Pancreas (tissue), 10 donors: Measurements from ENCODE around the gene KDM2B. TPM values are rescaled to one million over a fixed set of nuclear protein-coding genes. Genes with fewer than 3 reads are reported as not detected.
A peak's percentile ranks its signal among the peaks of the same experiment; 100 is the strongest.

Experiments used
- ATAC-seq, 4 donors: fragments of 200-7000 bp; cut with Tn5 transposase; one replicate each; pipeline versions ENCODE4 v1.8.0 to v1.9.1; 2020; ENCODE audit warnings: mild to moderate bottlenecking in 4 of 4, moderate library complexity in 4 of 4
- DNase-seq, 6 donors: peaks; one replicate each; pipeline ENCODE4 v3.0.0-alpha.2; 2020
- FAIRE-seq: peaks from 2 replicates; lab custom pipeline; 2012; peaks lifted over from hg19 to GRCh38; lab: Jason Lieb, UNC
- H3K27ac ChIP-seq, 4 donors: fragments of 200-600 bp; sonication (generic); 1 replicate in 3 of 4; 2 replicates in 1 of 4; pipeline versions ENCODE4 v1.5.0 to v1.8.0; 2020
- H3K27me3 ChIP-seq, 4 donors: fragments of 200-600 bp; one replicate each; pipeline ENCODE4 v1.8.0; 2021
- H3K36me3 ChIP-seq, 3 donors: fragments of 200-600 bp; sonication (generic) in 1 of 3; one replicate each; pipeline versions ENCODE4 v1.5.0 to v1.8.0; 2020 to 2021
- H3K4me1 ChIP-seq, 3 donors: fragments of 200-600 bp; one replicate each; pipeline ENCODE4 v1.8.0; 2021
- H3K4me3 ChIP-seq, 4 donors: fragments of 200-600 bp; sonication (generic) in 2 of 4; one replicate each; pipeline versions ENCODE4 v1.5.0 to v1.8.0; 2020 to 2021
- H3K9me3 ChIP-seq, 4 donors: fragments of 200-600 bp; one replicate each; pipeline ENCODE4 v1.8.0; 2021
- CTCF ChIP-seq, 4 donors: fragments of 200-600 bp; sonication (generic) in 3 of 4; IDR thresholded peaks; one replicate each; pipeline versions ENCODE4 v1.5.0 to v1.8.0; 2021; ENCODE audit warnings: antibody characterized with exemption in 4 of 4
- WGBS, 2 donors: extraction: QIAGEN DNeasy Blood & Tissue Kit; methylation state at CpG; one replicate each; pipeline ENCODE4 v1.1.7; 2013; 5-methylcytosine and 5-hydroxymethylcytosine counted together
- intact Hi-C, 3 donors: fragments of 100-400 bp; cut with DNase I; formaldehyde crosslinking; loops; one replicate each; pipeline versions ENCODE4 v1.11.1 to v1.14.2; 2022
- polyA plus RNA-seq, 2 donors: library from polyadenylated mRNA; stranded (reverse); fragments of 200-250 nt; gene quantifications; one replicate each; pipeline ENCODE4 v1.2.3, GENCODE V29; 2013
- total RNA-seq, 6 donors: library from RNA; stranded (reverse); fragmentation: NEBNext Ultra II Directional in 4 of 6; extraction: Animal tissue kit (Norgen Biotek cat#: 25700) in 4 of 6; gene quantifications; one replicate each; pipeline versions ENCODE4 v1.2.1 to v1.2.4, GENCODE V29; 2021 to 2023
- donor health status: healthy with polysubstance abuse.
- donor health status: DM: no; HTN: no; CAD: no; lungs with moderate emphysema.
- donor health status: DM: no; HTN: no; CAD: no.
- donor health status: control.
- donor health status: control.
- donor health status: Bipolar disorder and iron deficiency.
- donor health status: DM: yes; HTN: yes; CAD: no.
- donor health status: DM: no; HTN: no; CAD: no.
- donor health status: DM: no; HTN: no; CAD: no.
- donor health status: DM: yes; HTN: yes; CAD: no.

KDM2B gene
- total and polyA plus RNA-seq, 8 donors, result 7.4 to 21.7 (median 10.3) TPM

GRCh38 chr12:121470751-121471150 lies 110.1 kb downstream of the KDM2B start:
- DNase-seq (no peak), FAIRE-seq (no peak), ATAC-seq (no peak)
- H3K36me3 ChIP-seq, result no peaks in the 10 kb centered on the region
- H3K9me3 ChIP-seq, result no peaks in the 10 kb centered on the region
- peaks cover 11 to 16% (median 15%) of the 10 kb centered on the region in 3 donors for H3K4me1 ChIP-seq
- no peak overlapping the region for H3K27ac ChIP-seq
- H3K27me3 ChIP-seq, result no peaks in the 10 kb centered on the region
- no peak overlapping the region for H3K4me3 ChIP-seq
- TF ChIP-seq CTCF (IDR thresholded peaks at IDR 0.05), result no peak
- intact Hi-C loops, result no loop called here
- WGBS, 2 donors, result 88 to 90% methylated on average over 2 of the region's 2 CpGs

GRCh38 chr12:121468499-121468801 lies 112.4 kb downstream of the KDM2B start:
- ATAC-seq, result no peak
- Histone ChIP-seq H3K4me1 (peaks cover 11 to 21% (median 19%) of the 10 kb centered on the region in 3 donors), H3K36me3 (no peaks in the 10 kb centered on the region), H3K4me3 (no peak overlapping the region), H3K9me3 (no peaks in the 10 kb centered on the region), H3K27ac (no peak overlapping the region), H3K27me3 (no peaks in the 10 kb centered on the region)
- DNase-seq, result no peak
- WGBS, 2 donors, result 75 to 77% methylated on average over 4 of the region's 4 CpGs
- intact Hi-C loops, result no loop called here
- TF ChIP-seq CTCF (IDR thresholded peaks at IDR 0.05), result no peak
- FAIRE-seq, result no peak

- H3K27me3 ChIP-seq, result no peaks in the 10 kb centered on the region
- FAIRE-seq (no peak), ATAC-seq (peak; percentile 21 to 36 (median 30)), DNase-seq (peak; percentile 41 to 90 (median 60))
- intact Hi-C loops, result no loop called here
- H3K4me3 ChIP-seq, result peak overlapping the region; percentile 26 to 63 (median 62)
- peaks cover 8 to 18% (median 15%) of the 10 kb centered on the region in 3 donors for H3K4me1 ChIP-seq
- no peaks in the 10 kb centered on the region for H3K36me3 ChIP-seq
- H3K27ac ChIP-seq, result no peak overlapping the region
- 8% methylated on average over 45 to 48 of the region's 48 CpGs for WGBS, 2 donors
- no peaks in the 10 kb centered on the region for H3K9me3 ChIP-seq
- TF ChIP-seq CTCF (IDR thresholded peaks at IDR 0.05), result no peak
These were observed 113.0 kb downstream of the KDM2B start for GRCh38 chr12:121467638-121468498.

GRCh38 chr12:121466794-121467637 lies 113.8 kb downstream of the KDM2B start:
- Histone ChIP-seq H3K4me1 (peaks cover 0 to 9% (median 7%) of the 10 kb centered on the region in 3 donors), H3K27me3 (no peaks in the 10 kb centered on the region)
- 0% methylated on average over 77 to 139 of the region's 139 CpGs for WGBS, 2 donors

More at GRCh38 chr12:121466794-121467637, 113.8 kb downstream of the KDM2B start:
- Histone ChIP-seq H3K27ac (peak overlapping the region in 3 of 4 donors; percentile 52 to 74 (median 72)), H3K4me3 (peak overlapping the region; percentile 42 to 65 (median 62)), H3K36me3 (no peaks in the 10 kb centered on the region), H3K9me3 (no peaks in the 10 kb centered on the region)
- TF ChIP-seq CTCF (IDR thresholded peaks at IDR 0.05), result no peak
- FAIRE-seq, result no peak
- ATAC-seq, result peak; percentile 93 to 95 (median 94)
- intact Hi-C loops, result no loop called here
- peak; percentile 91 to 96 (median 92) for DNase-seq
